GM23338 (cell line): ENCODE data around the gene DCP1B. TPM values are rescaled to one million over a fixed set of nuclear protein-coding genes. Genes with fewer than 3 reads are reported as not detected.

Experiments
- ATAC-seq: fragments of 200-7000 bp; cut with Tn5 transposase; 3 replicates; pipeline ENCODE4 v1.9.1; 2020
- DNase-seq: peaks from one replicate; pipeline ENCODE4 v3.0.0-alpha.2; 2015; ENCODE audit warnings: low spot score
- H2AFZ ChIP-seq: fragments of 200-600 bp; sonication (generic); 2 replicates; pipeline ENCODE4 v1.8.0; 2016; ENCODE audit warnings: antibody characterized with exemption, mild to moderate bottlenecking, moderate library complexity
- H3F3A ChIP-seq: fragments of 200-600 bp; sonication (generic); replicated peaks from 2 replicates; pipeline ENCODE4 v1.8.0; 2017; ENCODE audit warnings: antibody characterized with exemption, mixed run types, low read depth
- H3K27ac ChIP-seq: fragments of 200-600 bp; sonication (generic); 2 replicates; pipeline ENCODE4 v1.6.1; 2016; ENCODE audit warnings: low read depth
- H3K27me3 ChIP-seq: fragments of 200-600 bp; sonication (generic); 2 replicates; pipeline ENCODE4 v1.8.0; 2016; ENCODE audit warnings: mild to moderate bottlenecking, mixed run types, moderate library complexity; ENCODE audit not compliant: insufficient read depth
- H3K36me3 ChIP-seq: fragments of 200-600 bp; sonication (generic); 2 replicates; pipeline ENCODE4 v1.8.0; 2016; ENCODE audit warnings: mild to moderate bottlenecking; ENCODE audit not compliant: insufficient read depth
- H3K4me1 ChIP-seq: fragments of 200-600 bp; sonication (generic); 2 replicates; pipeline ENCODE4 v1.8.0; 2016; ENCODE audit warnings: mild to moderate bottlenecking, moderate library complexity; ENCODE audit not compliant: insufficient read depth
- H3K4me2 ChIP-seq: fragments of 200-600 bp; sonication (generic); 2 replicates; pipeline ENCODE4 v1.7.1; 2017; ENCODE audit warnings: mixed run types
- H3K4me3 ChIP-seq: fragments of 200-600 bp; sonication (generic); 2 replicates; pipeline ENCODE4 v1.6.1; 2016; ENCODE audit warnings: mixed run types
- H3K79me2 ChIP-seq: fragments of 200-600 bp; sonication (generic); replicated peaks from 2 replicates; pipeline ENCODE4 v1.8.0; 2017; ENCODE audit warnings: mild to moderate bottlenecking; ENCODE audit not compliant: insufficient read depth
- H3K9me2 ChIP-seq: fragments of 200-600 bp; sonication (generic); 2 replicates; pipeline ENCODE4 v1.8.0; 2017; ENCODE audit not compliant: insufficient read depth
- H4K20me1 ChIP-seq: fragments of 200-600 bp; sonication (generic); replicated peaks from 2 replicates; pipeline ENCODE4 v1.8.0; 2017; ENCODE audit warnings: mild to moderate bottlenecking; ENCODE audit not compliant: insufficient read depth
- H3K27ac Mint-ChIP-seq: 2 replicates; pipeline ENCODE4 v1.8.0; 2020; ENCODE audit warnings: inconsistent platforms, mild to moderate bottlenecking, moderate library complexity, mixed read lengths
- H3K27me3 Mint-ChIP-seq: 3 replicates; pipeline ENCODE4 v1.8.0; 2022; ENCODE audit warnings: low read depth, mild to moderate bottlenecking, moderate library complexity, mixed read lengths, inconsistent platforms; ENCODE audit not compliant: insufficient read depth, poor library complexity
- H3K36me3 Mint-ChIP-seq: 3 replicates; pipeline ENCODE4 v1.8.0; 2021; ENCODE audit warnings: low read depth, mild to moderate bottlenecking, inconsistent platforms, moderate library complexity, mixed read lengths
- H3K4me1 Mint-ChIP-seq: 3 replicates; pipeline ENCODE4 v1.8.0; 2020; ENCODE audit warnings: mild to moderate bottlenecking, inconsistent platforms, mixed read lengths
- H3K4me3 Mint-ChIP-seq: 3 replicates; pipeline ENCODE4 v1.8.0; 2021; ENCODE audit warnings: moderate library complexity, mild to moderate bottlenecking, inconsistent platforms, mixed read lengths
- H3K9me3 Mint-ChIP-seq: 3 replicates; pipeline ENCODE4 v1.8.0; 2020; ENCODE audit warnings: moderate library complexity, mild to moderate bottlenecking, inconsistent platforms, mixed read lengths
- CTCF ChIP-seq, 2 experiments: fragments of 200-600 bp in 1 of 2; sonication (generic) in 1 of 2; conservative IDR thresholded peaks; 2 replicates each; pipeline versions ENCODE4 v1.5.1 to v1.6.1; 2016 to 2017; ENCODE audit warnings: antibody characterized with exemption in 2 of 2, low read depth in 2 of 2, mild to moderate bottlenecking in 2 of 2, moderate library complexity in 1 of 2
- ETS1 ChIP-seq: IDR thresholded peaks from 2 replicates; pipeline ENCODE4 v1.6.1; 2016; ENCODE audit warnings: antibody characterized with exemption
- EZH2 ChIP-seq: fragments of 200-600 bp; sonication (generic); IDR thresholded peaks from one replicate; pipeline ENCODE4 v1.8.0; 2017; ENCODE audit warnings: antibody characterized with exemption, mild to moderate bottlenecking, low read depth; ENCODE audit not compliant: unreplicated experiment
- EZH2phosphoT487 ChIP-seq: fragments of 200-600 bp; sonication (generic); IDR thresholded peaks from one replicate; pipeline ENCODE4 v1.8.1; 2018; ENCODE audit warnings: antibody characterized with exemption; ENCODE audit not compliant: unreplicated experiment
- NANOG ChIP-seq: IDR thresholded peaks from 2 replicates; pipeline ENCODE4 v1.6.1; 2016; ENCODE audit warnings: antibody characterized with exemption, borderline replicate concordance
- POLR2AphosphoS5 ChIP-seq: IDR thresholded peaks from 2 replicates; pipeline ENCODE4 v1.6.1; 2016; ENCODE audit warnings: antibody characterized with exemption, low read depth
- STAT1 ChIP-seq: IDR thresholded peaks from one replicate; pipeline ENCODE4 v1.6.1; 2016; ENCODE audit warnings: antibody characterized with exemption; ENCODE audit not compliant: unreplicated experiment
- ZNF331 ChIP-seq: fragments of 250-450 bp; sonication (Bioruptor Pico); IDR thresholded peaks from 2 replicates; pipeline ENCODE4 v1.5.0; 2020; ENCODE audit warnings: low read depth, mild to moderate bottlenecking, moderate library complexity
- ZNF462 ChIP-seq: fragments of 250-450 bp; sonication (Bioruptor Pico); IDR thresholded peaks from 2 replicates; pipeline ENCODE4 v1.5.0; 2020; ENCODE audit warnings: mild to moderate bottlenecking, moderate library complexity
- polyA plus RNA-seq: library from polyadenylated mRNA; unstranded; fragments of >200 nt; fragmentation: Nextera tagmentation; extraction: Ambion mirVana; gene quantifications from 2 replicates; pipeline ENCODE4 v1.2.1, GENCODE V29; 2016
- total RNA-seq: library from RNA; depleted of rRNA; stranded (reverse); fragments of >200 nt; shearing (Covaris generic); gene quantifications from 2 replicates; pipeline ENCODE4 v1.2.3, GENCODE V29; 2014
- TF ChIP-seq, protein P1 (sequence below): IDR thresholded peaks from one replicate; pipeline ENCODE4 v1.6.1; 2018; ENCODE audit warnings: antibody characterized with exemption; ENCODE audit not compliant: unreplicated experiment

The DCP1B gene
- total and polyA plus RNA-seq, 2 experiments from 2014 or later: 24.4 to 29.8 TPM

- H3K27ac Mint-ChIP-seq: peak overlapping the region; percentile 25; the same call in 1 of the 2 replicates
- DNase-seq: no peak
Measured at GRCh38 chr12:1947081-1947480, 57.2 kb downstream of the DCP1B start.

GRCh38 chr12:1946296-1946695, 58.0 kb downstream of the DCP1B start:
- no peaks in the 10 kb centered on the region for H3K27me3 ChIP-seq
- no peak overlapping the region for H3K27ac ChIP-seq
- no peak for DNase-seq
- no peaks in the 10 kb centered on the region; the same call in 1 of the 2 replicates for H3K79me2 ChIP-seq
- peaks cover 18% of the 10 kb centered on the region for H3K36me3 ChIP-seq
- H3K4me3 Mint-ChIP-seq: no peak overlapping the region
- H3K36me3 Mint-ChIP-seq: peaks cover 47% of the 10 kb centered on the region
- peaks cover 7% of the 10 kb centered on the region for H3K4me1 Mint-ChIP-seq
- no peaks in the 10 kb centered on the region for H3F3A ChIP-seq
- no peak overlapping the region for H3K27ac Mint-ChIP-seq
- no peak overlapping the region for H2AFZ ChIP-seq
- H3K9me3 Mint-ChIP-seq: peaks cover 6% of the 10 kb centered on the region; the same call in 2 of the 3 replicates
- no peaks in the 10 kb centered on the region for H3K9me2 ChIP-seq
- H3K4me1 ChIP-seq: peaks cover 12% of the 10 kb centered on the region; the same call in 1 of the 2 replicates
- no peak for ATAC-seq
- no peak overlapping the region for H3K4me3 ChIP-seq
- H3K27me3 Mint-ChIP-seq: peaks cover 1% of the 10 kb centered on the region
- H4K20me1 ChIP-seq: no peaks in the 10 kb centered on the region
- no peak overlapping the region for H3K4me2 ChIP-seq
- TF ChIP-seq POLR2AphosphoS5: no peak
- no peak for TF ChIP-seq ZNF462 (CRISPR knock-in tag)
- TF ChIP-seq ZNF331 (CRISPR knock-in tag): no peak
- no peak for TF ChIP-seq EZH2phosphoT487
- TF ChIP-seq, protein P1, sequence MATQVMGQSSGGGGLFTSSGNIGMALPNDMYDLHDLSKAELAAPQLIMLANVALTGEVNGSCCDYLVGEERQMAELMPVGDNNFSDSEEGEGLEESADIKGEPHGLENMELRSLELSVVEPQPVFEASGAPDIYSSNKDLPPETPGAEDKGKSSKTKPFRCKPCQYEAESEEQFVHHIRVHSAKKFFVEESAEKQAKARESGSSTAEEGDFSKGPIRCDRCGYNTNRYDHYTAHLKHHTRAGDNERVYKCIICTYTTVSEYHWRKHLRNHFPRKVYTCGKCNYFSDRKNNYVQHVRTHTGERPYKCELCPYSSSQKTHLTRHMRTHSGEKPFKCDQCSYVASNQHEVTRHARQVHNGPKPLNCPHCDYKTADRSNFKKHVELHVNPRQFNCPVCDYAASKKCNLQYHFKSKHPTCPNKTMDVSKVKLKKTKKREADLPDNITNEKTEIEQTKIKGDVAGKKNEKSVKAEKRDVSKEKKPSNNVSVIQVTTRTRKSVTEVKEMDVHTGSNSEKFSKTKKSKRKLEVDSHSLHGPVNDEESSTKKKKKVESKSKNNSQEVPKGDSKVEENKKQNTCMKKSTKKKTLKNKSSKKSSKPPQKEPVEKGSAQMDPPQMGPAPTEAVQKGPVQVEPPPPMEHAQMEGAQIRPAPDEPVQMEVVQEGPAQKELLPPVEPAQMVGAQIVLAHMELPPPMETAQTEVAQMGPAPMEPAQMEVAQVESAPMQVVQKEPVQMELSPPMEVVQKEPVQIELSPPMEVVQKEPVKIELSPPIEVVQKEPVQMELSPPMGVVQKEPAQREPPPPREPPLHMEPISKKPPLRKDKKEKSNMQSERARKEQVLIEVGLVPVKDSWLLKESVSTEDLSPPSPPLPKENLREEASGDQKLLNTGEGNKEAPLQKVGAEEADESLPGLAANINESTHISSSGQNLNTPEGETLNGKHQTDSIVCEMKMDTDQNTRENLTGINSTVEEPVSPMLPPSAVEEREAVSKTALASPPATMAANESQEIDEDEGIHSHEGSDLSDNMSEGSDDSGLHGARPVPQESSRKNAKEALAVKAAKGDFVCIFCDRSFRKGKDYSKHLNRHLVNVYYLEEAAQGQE: no peak
- TF ChIP-seq NANOG: no peak
- no peak for TF ChIP-seq CTCF (conservative IDR thresholded peaks at IDR 0.05; ENCODE audit: low read depth in 2 of 2)
- no peak for TF ChIP-seq STAT1
- no peak for TF ChIP-seq ETS1

More at GRCh38 chr12:1947081-1947480, 57.2 kb downstream of the DCP1B start:
- H3K4me1 ChIP-seq: peaks cover 12% of the 10 kb centered on the region; the same call in 1 of the 2 replicates
- peak; percentile 29; the same call in 1 of the 3 replicates for ATAC-seq
- Mint-ChIP-seq H3K36me3 (peaks cover 54% of the 10 kb centered on the region), H3K27me3 (peaks cover 1% of the 10 kb centered on the region), H3K4me3 (no peak overlapping the region), H3K4me1 (peaks cover 7% of the 10 kb centered on the region), H3K9me3 (peaks cover 6% of the 10 kb centered on the region; the same call in 2 of the 3 replicates)
- TF ChIP-seq EZH2: no peak
- no peak overlapping the region for H3K4me3 ChIP-seq
- H2AFZ ChIP-seq: no peak overlapping the region
- H3K36me3 ChIP-seq: peaks cover 21% of the 10 kb centered on the region
- peak overlapping the region; percentile 16; the same call in 1 of the 2 replicates for H3K4me2 ChIP-seq
- no peaks in the 10 kb centered on the region for H3K27me3 ChIP-seq
- no peaks in the 10 kb centered on the region for H3F3A ChIP-seq
- no peaks in the 10 kb centered on the region for H4K20me1 ChIP-seq
- no peaks in the 10 kb centered on the region for H3K9me2 ChIP-seq
- peak overlapping the region; percentile 72 for H3K27ac ChIP-seq
- no peaks in the 10 kb centered on the region; the same call in 1 of the 2 replicates for H3K79me2 ChIP-seq
